NCI-H82 (cell line): Measurements from ENCODE around the gene ACAA1.

Experiments used
- DNase-seq: peaks from one replicate; lab custom pipeline; 2025; lab: John Stamatoyannopoulos, UW

ACAA1 gene

DNA sequence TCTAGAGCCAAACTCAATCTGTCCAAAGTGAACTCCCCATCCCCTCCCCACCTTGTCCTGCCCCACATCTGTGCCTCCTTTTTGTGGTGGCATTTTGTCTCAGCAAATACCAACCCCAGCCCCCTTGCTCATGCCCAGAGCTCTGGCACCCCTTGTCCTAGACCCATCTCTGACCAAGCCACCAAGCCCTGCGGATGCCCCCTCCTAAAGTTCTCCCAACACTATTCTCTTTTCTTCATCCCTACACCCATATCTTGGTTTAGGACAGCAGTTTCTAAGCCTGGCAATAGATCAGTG lies 17.7 kb downstream of the ACAA1 start:
- no peak for DNase-seq

DNA sequence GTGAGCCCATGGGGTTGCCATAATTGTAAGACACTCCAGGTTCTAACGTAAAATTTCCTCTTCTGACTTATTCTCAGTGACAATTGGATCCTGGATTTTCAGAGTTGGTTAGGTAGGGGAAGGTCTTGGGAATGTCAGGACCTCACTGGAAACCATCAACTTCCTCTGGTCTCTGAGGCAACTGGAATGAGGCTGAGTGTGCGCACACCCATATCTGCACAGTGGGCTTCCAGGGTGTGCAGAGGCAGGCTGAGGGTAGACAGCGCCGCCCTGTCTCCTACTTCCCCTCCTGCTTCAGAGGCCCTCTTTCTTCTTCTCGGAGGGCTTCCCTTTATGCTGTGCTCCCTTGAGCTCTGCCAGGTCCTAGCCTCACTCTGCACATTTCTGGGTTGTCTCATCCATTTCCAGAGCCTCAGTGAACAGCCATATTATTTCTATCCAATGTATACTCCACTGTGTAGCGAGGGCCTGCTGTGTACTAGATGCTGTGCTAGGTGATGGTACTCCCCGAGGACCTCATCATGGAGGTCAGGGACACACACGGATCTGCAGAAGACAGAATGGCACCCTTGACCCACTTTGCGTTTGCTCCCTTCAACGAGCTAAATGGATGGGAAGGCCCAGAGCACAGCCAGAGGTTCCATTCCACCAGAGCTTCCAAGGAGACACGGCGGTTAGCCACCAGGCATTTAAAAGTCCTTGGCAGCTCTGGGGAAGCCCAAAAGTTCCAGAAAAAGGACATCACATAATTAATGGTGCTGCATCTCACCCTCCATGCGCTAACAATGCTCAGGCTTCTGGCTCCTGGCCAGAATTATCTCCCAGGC lies 18.3 kb downstream of the ACAA1 start:
- DNase-seq, result no peak

DNA sequence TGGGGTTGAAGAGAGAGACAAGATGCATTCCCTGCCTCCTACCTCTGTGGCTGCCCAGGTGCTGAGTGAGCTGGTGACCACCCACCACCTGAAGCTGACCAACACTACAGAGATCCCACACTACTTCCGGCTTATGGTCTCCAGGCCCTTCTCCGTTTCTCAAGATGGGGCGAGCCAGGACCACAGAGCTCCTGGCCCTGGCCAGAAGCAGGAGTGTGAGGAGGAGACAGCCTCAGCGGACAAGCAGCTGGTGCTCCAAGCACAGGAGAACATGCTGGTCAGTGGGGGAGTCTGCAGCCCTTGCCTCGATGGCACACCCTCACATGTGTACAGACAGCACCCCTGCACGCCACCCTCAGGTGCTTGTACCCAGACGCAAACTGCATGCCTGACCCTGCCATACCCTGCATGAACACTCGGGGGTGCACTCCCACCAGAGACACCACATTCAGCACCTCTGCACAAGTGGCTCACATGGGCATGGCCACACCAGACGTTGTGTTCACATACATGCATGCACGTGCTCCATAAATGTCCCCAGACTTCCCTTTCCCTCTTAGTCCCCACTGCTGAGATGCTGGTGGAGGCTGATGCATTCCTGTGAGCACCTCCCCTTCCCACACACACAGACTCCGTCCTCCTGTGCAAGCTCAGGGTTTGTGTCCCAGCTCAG lies 19.0 kb downstream of the ACAA1 start:
- peak; percentile 53 for DNase-seq

DNA sequence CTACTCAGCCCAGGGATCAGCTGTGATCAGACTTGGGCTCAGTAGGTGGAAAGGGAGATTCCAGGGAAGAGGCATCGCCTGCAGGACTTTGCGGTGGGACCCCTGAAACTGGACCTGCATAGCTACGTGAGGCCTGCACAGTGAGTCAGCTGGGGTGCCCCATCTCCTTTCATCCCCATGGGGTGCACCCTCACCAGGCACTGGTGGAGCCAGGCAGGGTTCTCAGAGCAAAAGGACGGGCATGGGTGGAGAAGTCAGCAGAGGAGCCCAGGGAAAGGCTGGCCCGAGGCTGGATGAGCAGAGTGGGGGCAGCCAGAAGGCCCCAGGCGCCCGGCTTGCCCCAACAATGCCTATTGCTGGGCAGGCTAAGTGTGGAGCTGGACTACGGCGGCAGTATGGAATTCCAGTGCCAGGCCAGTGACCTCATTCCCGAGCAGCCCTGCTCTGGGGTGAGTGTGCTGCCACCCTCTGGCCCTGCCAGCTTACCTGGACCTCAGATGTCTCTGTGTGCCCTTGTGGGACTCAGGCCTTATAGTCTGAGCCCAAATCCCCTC lies 19.7 kb downstream of the ACAA1 start:
- no peak for DNase-seq

DNA sequence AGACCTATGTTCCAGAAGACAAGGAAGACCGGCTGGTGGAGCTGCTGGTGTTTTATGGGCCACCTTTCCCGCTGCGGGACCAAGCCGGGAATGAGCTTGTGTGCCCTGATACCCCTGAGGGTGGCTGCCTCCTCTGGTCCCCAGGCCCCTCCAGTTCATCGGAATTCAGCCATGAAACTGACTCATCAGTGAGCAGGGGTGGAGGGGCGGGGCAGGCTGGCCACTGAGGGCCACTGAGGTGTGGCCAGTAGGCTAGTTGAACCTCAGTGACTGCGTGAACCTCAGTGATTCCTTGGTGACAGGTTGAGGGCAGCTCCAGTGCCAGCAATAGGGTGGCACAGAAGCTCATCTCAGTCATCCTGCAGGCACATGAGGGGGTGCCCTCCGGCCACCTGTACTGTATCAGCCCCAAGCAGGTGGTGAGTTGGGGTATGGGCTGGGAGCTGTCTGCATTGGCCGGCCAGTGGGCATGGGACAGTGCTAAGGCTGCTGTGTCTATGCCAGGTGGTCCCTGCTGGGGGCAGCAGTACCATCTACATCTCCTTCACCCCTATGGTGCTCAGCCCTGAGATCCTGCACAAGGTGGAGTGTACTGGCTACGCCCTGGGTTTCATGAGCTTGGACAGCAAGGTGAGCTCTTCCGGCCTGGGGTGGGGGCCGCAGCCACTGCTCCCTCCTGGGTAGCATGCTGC lies 20.3 kb downstream of the ACAA1 start:
- no peak for DNase-seq

DNA sequence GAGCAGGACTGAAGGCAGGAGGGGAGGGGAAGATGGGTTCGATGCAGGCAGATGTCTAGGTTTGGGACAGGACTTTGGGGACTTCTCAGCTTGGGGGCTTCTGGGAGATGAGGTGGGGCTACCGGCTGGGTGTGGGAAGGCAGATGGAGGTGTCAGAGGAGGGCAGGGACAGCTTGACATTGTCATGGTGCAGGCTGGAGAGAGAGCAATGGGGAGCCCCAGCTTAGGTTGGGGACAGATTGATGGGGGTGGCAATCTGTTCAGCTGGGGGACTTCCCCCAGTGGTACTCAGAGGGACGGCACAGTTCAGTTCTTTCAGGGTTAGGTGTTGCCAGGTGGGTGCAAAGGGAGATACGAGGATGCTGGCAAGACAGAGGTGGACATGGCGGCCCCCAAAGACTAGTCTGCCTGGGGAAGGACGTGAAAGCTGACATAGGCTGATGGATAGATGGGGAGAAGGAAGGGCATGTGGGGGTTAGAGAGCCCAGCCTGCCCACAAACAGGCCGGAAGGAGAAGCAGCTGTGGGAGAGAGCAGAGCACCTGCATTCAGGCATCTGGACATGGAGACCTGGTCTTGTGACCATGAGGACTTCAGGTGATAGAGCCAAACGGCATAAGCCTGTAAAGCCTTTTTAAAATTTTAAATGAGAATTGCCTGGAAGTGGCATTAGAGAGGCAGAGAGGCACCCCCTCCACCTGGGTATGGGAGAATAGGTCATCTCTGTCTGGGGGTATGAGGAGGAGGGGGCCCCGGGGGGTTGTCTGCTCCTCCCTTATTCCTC lies 21.1 kb downstream of the ACAA1 start:
- no peak for DNase-seq

DNA sequence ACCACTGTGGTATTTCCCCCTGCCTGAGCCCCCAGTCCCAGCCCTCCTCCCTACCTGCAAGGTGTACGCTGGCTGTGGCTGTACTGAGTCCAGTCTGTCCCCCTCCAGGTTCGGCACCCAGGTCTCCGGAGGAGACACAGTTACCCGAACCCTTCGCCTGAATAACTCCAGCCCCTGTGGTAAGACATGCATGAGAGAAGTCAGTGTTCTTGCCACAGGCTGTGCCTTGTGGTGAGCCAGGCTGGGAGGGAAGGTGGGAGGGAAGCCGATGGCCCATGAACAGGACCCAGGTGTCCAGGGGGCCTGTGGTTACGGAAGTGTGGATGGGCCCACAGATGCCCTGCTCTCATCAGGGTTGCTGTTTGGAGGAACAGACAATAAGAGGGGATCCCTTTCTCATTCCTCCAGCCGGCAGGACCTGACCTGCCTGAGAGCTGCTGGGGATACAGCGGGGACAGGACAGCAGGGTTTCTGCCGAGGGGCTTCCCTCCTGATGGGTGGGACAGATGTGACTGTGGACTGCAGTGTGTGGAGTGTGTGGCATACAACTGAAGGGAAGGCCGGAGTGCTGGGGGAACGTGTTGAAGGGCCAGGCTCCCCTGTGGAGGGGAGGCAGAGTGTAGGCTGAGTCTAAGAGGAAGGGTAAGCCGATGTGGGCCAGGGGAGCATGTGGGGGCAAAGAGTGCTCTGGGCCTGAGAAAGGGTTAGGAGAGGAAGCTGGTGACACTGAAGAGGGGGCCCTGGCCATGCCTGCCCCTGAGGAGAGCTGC lies 21.9 kb downstream of the ACAA1 start:
- DNase-seq, result no peak

DNA sequence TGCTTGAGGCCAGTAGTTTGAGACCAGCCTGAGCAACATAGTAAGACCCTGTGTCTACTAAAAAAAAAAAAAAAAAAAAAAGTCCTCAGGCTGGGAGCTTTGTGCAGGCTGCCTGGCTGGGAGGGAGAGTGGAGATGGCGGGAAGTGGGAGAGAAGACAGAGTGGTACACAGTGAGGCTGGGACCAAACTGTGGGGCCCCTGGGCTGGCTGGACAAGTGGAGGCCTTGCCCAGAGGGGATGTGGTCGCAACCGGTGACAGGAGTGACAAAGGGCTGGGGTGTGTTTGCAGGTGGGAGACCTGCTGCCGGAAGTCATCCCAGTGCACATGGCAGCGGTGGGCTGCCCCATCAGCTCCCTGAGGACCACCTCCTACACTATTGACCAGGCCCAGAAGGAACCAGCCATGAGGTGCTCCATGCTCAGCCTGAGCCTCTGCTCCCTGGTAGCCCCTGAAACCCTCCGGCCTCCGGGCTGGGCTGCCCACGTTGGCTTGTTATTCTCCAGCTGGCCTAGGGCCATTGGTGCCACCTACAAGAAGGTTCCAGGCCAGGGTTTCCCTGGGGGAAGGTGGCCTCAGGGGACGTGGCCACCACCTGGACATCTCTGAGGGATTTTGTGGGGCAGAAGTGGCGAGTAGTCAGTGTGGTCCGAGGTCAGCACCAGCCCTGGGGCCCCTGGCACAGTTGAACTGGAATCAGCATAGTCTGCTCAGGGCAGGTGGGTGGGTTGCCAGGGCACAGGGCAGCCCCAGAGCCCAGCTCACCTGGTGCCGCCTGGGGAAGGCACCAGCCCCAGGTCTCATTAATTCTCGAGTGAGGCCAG lies 22.7 kb downstream of the ACAA1 start:
- DNase-seq, result no peak

DNA sequence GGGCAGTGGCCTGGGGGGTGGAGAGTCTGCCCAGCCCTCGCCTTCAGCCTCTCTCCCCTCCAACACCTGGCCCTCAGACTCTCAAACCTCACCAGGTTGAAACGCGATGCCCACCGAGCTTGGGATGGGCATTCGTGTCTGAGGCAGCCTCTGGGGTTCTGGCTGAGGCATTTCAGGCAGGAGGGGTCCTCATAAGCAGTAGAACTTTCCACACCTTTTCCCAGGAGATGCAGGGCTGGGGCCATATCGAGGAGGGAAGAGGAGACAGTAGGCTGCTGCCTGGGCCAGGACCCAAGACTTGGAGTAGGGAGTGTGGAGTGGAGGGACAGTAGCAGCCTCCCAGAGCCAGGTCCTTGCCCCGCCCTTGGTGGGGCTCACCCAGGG lies 24.6 kb downstream of the ACAA1 start:
- no peak for DNase-seq

DNA sequence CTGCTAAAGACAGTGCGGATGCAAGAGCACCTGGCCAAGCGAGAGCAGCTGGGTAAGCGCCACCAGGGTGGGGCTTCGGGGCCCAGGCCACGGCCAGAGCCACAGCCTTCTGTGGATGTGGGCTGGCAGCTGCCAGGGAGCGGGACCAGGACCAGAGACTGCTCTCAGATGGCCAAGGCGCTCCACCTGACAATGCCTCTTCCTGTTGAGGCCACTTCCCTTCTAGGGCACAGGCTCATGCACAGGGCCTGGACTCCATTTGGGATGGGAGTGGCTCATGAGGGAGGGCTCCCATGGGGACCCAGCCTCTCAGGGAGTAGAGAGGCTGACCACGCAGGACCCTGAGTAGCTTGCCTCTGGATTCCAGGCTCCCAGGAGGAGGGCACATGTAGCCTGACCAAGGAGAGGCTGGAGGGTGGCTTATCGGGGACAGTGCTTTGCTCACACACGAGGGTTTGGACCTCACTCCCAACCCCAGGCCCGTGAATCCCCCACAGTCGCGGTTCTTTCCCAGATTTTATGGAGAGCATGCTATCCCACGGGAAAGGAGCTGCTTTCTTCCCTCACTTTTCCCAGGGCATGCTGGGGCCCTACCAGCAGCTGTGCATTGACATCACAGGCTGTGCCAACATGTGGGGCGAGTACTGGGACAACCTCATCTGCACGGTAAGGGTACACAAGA lies 25.1 kb downstream of the ACAA1 start:
- DNase-seq, result no peak

DNA sequence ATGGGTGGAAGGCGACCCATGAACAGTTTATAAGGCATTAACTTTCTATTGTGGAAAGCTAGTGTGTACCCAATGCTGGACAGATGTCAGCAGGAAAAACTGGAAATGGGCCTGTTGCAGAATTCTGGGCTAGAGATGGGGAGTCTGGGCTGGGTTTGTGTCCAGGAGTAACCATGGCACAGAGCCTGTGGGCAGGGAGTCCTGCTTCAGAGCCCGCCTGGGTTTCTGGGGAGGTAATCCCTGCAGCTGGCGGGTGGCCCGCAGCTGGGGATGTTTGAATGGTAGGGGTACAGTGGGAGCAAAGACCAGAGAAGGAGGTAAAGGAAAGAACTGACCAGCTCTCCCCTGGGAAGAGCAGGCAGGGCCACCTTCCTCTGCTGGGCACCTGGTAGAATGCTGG lies 25.7 kb downstream of the ACAA1 start:
- DNase-seq, result no peak

DNA sequence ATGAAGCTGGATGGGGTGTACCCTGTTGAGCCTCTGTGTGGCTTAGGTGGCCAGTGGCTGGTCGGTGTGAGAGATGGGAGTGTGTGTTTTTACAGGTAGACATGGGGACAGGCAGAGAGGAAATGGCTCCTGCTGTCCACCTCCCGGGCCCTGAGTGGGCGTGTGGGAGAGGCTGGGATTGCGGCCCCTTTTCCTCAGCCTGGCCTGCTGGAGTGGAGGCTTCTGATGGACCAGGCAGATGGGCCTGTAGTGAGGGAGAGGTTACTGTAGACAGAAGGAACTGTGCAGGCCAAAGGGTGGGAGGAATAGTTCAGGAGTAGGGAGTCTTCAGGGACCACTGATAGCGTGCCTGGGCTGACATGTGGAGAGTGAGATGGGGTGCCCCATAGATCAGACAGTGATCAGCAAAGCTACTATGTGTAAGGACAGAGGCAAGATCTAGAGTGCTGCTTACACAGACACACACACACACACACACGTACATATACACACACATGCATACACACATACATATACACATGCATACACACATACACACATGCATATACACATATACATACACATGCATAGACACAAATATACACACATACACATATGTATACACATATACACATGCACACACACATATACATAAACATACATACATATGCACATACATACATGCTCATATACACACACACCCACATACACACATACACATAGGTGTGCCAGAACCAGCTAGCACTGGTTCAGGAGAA lies 26.4 kb downstream of the ACAA1 start:
- no peak for DNase-seq

DNA sequence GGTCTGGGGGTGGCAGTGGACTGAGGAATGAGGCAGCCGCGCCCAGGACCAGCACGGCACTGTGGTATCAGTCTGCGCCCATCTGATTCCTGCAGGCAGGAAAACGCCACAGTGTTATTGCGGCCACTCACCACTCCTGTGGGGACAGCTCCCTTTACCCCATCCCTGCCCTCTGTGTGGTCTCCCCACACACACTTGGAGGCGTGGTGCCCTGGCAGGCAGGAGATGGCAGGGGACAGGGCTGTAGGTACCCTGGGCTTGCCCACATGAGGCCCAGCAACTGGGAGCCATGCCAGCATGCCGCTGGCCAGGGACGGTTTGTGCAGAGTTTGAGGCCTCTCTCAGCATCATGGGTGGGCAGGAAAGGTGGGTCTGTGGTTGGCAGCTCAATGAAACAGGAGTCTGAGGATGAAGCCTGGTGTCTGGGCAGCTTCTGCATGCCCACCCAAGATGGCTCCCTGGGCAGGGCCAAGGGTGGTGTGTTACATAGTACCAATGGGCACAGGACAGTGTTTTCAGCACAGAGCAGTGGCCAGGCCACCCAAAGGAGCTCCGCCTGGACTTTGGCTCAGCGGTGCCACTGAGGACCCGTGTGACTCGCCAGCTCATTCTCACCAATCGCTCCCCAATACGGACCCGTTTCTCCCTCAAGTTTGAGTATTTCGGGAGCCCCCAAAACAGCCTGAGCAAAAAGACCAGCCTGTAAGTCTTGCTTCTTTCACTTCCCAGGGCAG lies 27.2 kb downstream of the ACAA1 start:
- DNase-seq, result no peak

DNA sequence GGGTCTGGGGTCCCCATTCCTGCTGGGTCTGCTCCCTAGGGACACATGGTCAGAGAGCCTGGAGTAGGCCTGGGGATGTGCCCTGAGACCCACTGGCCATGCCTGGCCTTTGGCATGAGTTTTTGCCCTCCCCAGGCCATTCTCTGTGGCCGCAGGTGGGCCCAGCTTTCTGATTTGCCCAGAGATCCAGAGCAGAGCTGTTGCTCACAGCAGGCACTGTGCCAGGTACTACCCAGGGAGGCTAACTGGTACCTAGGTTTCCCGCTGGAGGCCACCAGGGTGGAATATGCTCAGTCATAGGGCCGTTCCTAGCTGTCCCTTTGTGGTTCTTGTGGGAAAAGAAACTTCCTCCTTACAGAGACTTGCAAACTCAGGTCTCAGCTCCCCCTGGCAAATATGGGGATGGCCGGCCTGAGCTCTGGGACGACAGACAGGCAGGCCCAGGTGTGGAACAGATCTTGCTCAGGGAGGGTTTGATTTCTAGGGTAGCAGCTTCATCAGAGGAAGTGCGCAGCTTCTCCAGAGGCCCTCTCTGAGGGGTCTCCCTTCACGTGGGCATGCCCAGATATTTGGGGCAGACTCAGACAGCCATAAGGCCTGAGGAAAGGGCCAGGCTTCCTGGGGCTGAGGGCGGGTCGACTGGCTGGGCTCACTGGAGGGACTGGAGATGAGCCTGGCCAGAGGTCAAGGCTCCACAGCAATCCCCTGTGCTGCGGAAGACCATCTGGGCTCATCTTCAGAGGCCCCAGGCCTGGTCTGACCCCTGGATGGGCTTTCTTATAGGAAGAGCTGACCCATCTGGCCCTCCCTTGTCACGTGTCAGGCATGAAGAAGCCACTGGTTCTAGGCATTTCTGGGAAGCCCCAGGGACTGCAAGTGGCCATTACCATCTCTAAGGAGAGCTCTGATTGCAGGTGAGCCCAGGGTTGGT lies 28.0 kb downstream of the ACAA1 start:
- DNase-seq, result no peak

DNA sequence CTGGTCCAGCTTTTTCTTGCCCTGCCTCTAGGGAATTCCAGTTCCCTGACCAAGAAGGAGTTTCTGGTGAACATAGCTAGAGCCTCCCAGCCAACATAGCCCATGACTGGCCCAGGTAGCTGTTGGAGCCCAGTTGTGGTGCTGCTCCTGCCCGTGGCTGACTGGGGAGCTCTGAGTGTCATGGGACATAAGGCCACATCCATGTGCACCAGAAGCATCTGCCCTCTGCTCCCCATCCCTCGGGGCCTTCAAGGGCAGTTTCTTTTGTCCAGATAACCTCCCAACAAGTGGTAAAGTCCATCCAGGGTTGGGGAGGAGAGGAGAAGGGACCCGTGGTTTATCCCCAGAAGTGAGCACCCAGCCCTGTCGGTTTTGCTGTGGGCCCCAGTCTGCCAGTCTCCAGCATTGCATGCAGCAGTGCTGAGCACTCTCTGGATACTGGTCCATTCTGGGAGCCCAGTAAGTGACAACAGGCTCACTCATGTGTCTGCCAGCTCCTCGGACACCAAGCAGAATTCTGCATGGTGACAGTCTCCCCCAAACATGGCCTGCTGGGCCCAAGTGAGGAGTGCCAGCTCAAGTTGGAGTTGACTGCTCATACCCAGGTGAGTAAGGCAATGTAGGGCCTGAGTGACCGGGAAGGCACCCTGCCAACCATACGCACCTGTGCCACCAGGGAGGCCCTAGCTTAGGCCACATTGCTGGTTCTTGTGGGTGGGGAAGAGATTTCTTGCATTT lies 28.8 kb downstream of the ACAA1 start:
- DNase-seq, result no peak

DNA sequence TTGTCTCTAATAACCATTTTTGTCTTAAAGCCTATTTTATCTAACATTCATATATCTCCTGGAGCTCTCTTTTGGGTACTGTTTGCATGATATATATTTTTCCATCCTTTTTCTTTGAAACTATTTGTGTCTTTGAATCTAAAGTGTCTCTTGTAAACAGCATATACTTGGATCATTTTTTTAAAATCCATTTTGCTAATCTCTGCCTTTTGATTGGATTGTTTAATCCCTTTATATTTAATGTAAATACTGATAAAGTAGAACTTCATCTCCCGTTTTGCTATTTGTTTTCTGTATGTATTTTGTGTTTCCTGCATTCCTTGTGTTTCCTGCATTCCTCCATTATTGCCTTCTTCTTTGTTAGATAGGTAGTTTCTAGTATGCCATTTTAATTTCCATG lies 31.4 kb downstream of the ACAA1 start:
- no peak for DNase-seq

DNA sequence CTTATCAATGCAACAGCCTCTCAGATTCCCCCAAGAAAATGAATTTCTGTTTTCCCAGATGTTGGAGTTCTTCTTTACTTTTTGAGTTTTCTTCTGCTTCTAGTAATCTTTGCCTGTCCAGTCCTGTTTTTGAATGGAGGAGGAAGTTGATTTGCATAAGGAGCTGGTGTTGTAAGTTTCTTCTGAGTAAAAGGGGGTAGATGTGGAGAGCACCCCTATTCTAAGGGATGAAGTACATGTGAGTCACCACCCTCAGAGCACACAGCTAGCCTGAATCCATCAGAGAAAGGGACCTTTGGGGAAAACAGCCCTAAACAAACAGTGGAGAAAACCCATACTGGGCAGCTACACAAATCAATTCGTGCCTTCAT lies 34.5 kb downstream of the ACAA1 start:
- DNase-seq, result no peak
